IMR-90 (cell line): ENCODE data around the gene LAMA4. TPM values are rescaled to one million over a fixed set of nuclear protein-coding genes. Genes with fewer than 3 reads are reported as not detected.

Experiments used
- FOS ChIP-seq: fragments of 150-350 bp; IDR thresholded peaks from 2 replicates; pipeline ENCODE4 v1.6.1; 2016; ENCODE audit warnings: low read depth, low read length
- MAFK ChIP-seq: IDR thresholded peaks from 2 replicates; pipeline ENCODE4 v1.6.1; 2012; ENCODE audit warnings: low read depth, low read length, improper control_type of control experiment
- MAZ ChIP-seq: IDR thresholded peaks from 2 replicates; pipeline ENCODE4 v1.6.1; 2012; ENCODE audit warnings: low read depth, mild to moderate bottlenecking, low read length, improper control_type of control experiment, moderate library complexity, borderline replicate concordance
- polyA plus RNA-seq, 3 experiments: library from polyadenylated mRNA; depleted of rRNA; stranded (reverse); fragments of >200 nt; gene quantifications; 2 replicates each; pipeline ENCODE4 v1.2.3, GENCODE V29; 2012; ENCODE audit warnings: low replicate concordance in 1 of 3
- total RNA-seq: library from RNA; depleted of rRNA; stranded (reverse); fragments of >200 nt; gene quantifications from 2 replicates; pipeline ENCODE4 v1.2.3, GENCODE V29; 2012
- TF ChIP-seq, protein P1 (sequence below): fragments of 150-350 bp; IDR thresholded peaks from 2 replicates; pipeline ENCODE4 v1.6.1; 2016; ENCODE audit warnings: low read depth, mild to moderate bottlenecking, low read length, moderate library complexity, borderline replicate concordance

The LAMA4 gene
- total and polyA plus RNA-seq, 2 of the 4 experiments (the other 2 are of a cell fraction): 33.9 to 35.8 TPM

- TF ChIP-seq MAFK: no peak
- peak; percentile 91 for TF ChIP-seq FOS
- no peak; the same call in 1 of the 2 replicates for TF ChIP-seq MAZ
- TF ChIP-seq, protein P1, sequence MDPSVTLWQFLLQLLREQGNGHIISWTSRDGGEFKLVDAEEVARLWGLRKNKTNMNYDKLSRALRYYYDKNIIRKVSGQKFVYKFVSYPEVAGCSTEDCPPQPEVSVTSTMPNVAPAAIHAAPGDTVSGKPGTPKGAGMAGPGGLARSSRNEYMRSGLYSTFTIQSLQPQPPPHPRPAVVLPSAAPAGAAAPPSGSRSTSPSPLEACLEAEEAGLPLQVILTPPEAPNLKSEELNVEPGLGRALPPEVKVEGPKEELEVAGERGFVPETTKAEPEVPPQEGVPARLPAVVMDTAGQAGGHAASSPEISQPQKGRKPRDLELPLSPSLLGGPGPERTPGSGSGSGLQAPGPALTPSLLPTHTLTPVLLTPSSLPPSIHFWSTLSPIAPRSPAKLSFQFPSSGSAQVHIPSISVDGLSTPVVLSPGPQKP: no peak
Observed at GRCh38 chr6:112298021-112298745, 43.8 kb upstream of the LAMA4 start (continued).
